Tibial nerve (tissue), 4 donors: ENCODE measurements around the gene UGGT2. TPM values are rescaled to one million over a fixed set of nuclear protein-coding genes. Genes with fewer than 3 reads are reported as not detected.

Experiments used
- DNase-seq, 2 donors: peaks; one replicate each; pipeline ENCODE4 v3.0.0-alpha.2; 2019; ENCODE audit warnings: low spot score in 2 of 2
- H3K27ac ChIP-seq, 4 donors: fragments of 200-600 bp; sonication (generic) in 3 of 4; one replicate each; pipeline ENCODE4 v1.5.1; 2017 to 2019; ENCODE audit warnings: mild to moderate bottlenecking in 1 of 4
- H3K27me3 ChIP-seq, 2 donors: fragments of 200-600 bp; sonication (generic) in 1 of 2; one replicate each; pipeline versions ENCODE4 v1.5.1 to v1.6.0; 2017 to 2019
- H3K36me3 ChIP-seq, 3 donors: fragments of 200-600 bp; sonication (generic); one replicate each; pipeline ENCODE4 v1.5.1; 2018 to 2019
- H3K4me1 ChIP-seq, 4 donors: fragments of 200-600 bp; sonication (generic) in 3 of 4; one replicate each; pipeline ENCODE4 v1.5.1; 2017 to 2019
- H3K4me3 ChIP-seq, 4 donors: fragments of 200-600 bp; sonication (generic) in 3 of 4; one replicate each; pipeline ENCODE4 v1.5.1; 2017 to 2019; ENCODE audit warnings: mild to moderate bottlenecking in 1 of 4, moderate library complexity in 1 of 4
- H3K9me3 ChIP-seq, 4 donors: fragments of 200-600 bp; sonication (generic) in 3 of 4; one replicate each; pipeline ENCODE4 v1.5.1; 2017 to 2019
- CTCF ChIP-seq, 5 experiments: fragments of 200-600 bp in 3 of 5; fragments of 450-650 bp in 2 of 5; sonication (generic) in 3 of 5; IDR thresholded peaks; one replicate each; pipeline ENCODE4 v1.5.1; 2016 to 2019; ENCODE audit warnings: antibody characterized with exemption in 5 of 5, mild to moderate bottlenecking in 3 of 5, moderate library complexity in 2 of 5
- EP300 ChIP-seq, 2 donors: sonication (generic); formaldehyde crosslinking; IDR thresholded peaks; one replicate each; pipeline ENCODE4 v1.6.1; 2017; ENCODE audit warnings: antibody characterized with exemption in 2 of 2, mild to moderate bottlenecking in 1 of 2
- POLR2A ChIP-seq, 2 donors: fragments of 450-650 bp; IDR thresholded peaks; one replicate each; pipeline ENCODE4 v1.6.1; 2017; ENCODE audit warnings: antibody characterized with exemption in 2 of 2, mild to moderate bottlenecking in 2 of 2, moderate library complexity in 2 of 2
- WGBS, 2 donors: methylation state at CpG; one replicate each; pipeline ENCODE4 v1.1.5; 2018; 5-methylcytosine and 5-hydroxymethylcytosine counted together
- total RNA-seq, 4 donors: library from RNA; depleted of rRNA; stranded (reverse); fragments of >200 nt; gene quantifications; one replicate each; pipeline ENCODE4 v1.1.0, GENCODE V29; 2016

The UGGT2 gene
- total RNA-seq, 4 donors from 2014 or later, result 47.7 to 62.4 (median 61.0) TPM

GRCh38 chr13:96020931-96021330, 32.3 kb downstream of the UGGT2 start:
- Histone ChIP-seq H3K4me1 (peaks cover 0 to 14% (median 0%) of the 10 kb centered on the region in 4 donors), H3K27me3 (no peaks in the 10 kb centered on the region), H3K9me3 (peaks cover 0 to 13% (median 2%) of the 10 kb centered on the region in 4 donors), H3K27ac (no peak overlapping the region), H3K36me3 (peaks cover 0 to 42% (median 0%) of the 10 kb centered on the region in 3 donors), H3K4me3 (no peak overlapping the region)
- no peak for TF ChIP-seq EP300 (IDR thresholded peaks at IDR 0.05)
- no peak for TF ChIP-seq POLR2A (IDR thresholded peaks at IDR 0.05)
- no peak for TF ChIP-seq CTCF (IDR thresholded peaks at IDR 0.05)
- 79 to 88% methylated on average over 2 of the region's 2 CpGs for WGBS, 2 donors
- DNase-seq, result no peak

GRCh38 chr13:96020155-96020575, 33.0 kb downstream of the UGGT2 start:
- peaks cover 0 to 18% (median 4%) of the 10 kb centered on the region in 4 donors for H3K9me3 ChIP-seq
- TF ChIP-seq CTCF (IDR thresholded peaks at IDR 0.05) (peak; percentile 34 to 52 (median 40)), EP300 (IDR thresholded peaks at IDR 0.05) (no peak)
- no peaks in the 10 kb centered on the region for H3K27me3 ChIP-seq
- H3K4me1 ChIP-seq, result peaks cover 0 to 6% (median 0%) of the 10 kb centered on the region in 4 donors
- H3K27ac ChIP-seq, result no peak overlapping the region
- H3K4me3 ChIP-seq, result no peak overlapping the region
- peaks cover 0 to 50% (median 0%) of the 10 kb centered on the region in 3 donors for H3K36me3 ChIP-seq
- 45 to 50% methylated on average over 3 of the region's 3 CpGs for WGBS, 2 donors
- DNase-seq, result peak in 1 of 2 donors; percentile 42

- Histone ChIP-seq H3K4me1 (no peaks in the 10 kb centered on the region), H3K27ac (no peak overlapping the region), H3K36me3 (peaks cover 0 to 55% (median 0%) of the 10 kb centered on the region in 3 donors), H3K4me3 (no peak overlapping the region), H3K9me3 (peaks cover 0 to 18% (median 4%) of the 10 kb centered on the region in 4 donors), H3K27me3 (no peaks in the 10 kb centered on the region)
- WGBS, 2 donors, result 93 to 96% methylated on average over 3 of the region's 3 CpGs
- TF ChIP-seq POLR2A (IDR thresholded peaks at IDR 0.05) (no peak), EP300 (IDR thresholded peaks at IDR 0.05) (no peak), CTCF (IDR thresholded peaks at IDR 0.05) (no peak)
- no peak for DNase-seq
These were observed 35.1 kb downstream of the UGGT2 start for GRCh38 chr13:96018135-96018534.

- H3K4me1 ChIP-seq, result no peaks in the 10 kb centered on the region
- 76 to 84% methylated on average over 1 of the region's 1 CpG for WGBS, 2 donors
- TF ChIP-seq CTCF (IDR thresholded peaks at IDR 0.05) (no peak), POLR2A (IDR thresholded peaks at IDR 0.05) (no peak), EP300 (IDR thresholded peaks at IDR 0.05) (no peak)
- no peak for DNase-seq
- H3K27ac ChIP-seq, result no peak overlapping the region
- no peaks in the 10 kb centered on the region for H3K27me3 ChIP-seq
- no peak overlapping the region for H3K4me3 ChIP-seq
- H3K36me3 ChIP-seq, result peaks cover 0 to 52% (median 0%) of the 10 kb centered on the region in 3 donors
- H3K9me3 ChIP-seq, result peaks cover 0 to 28% (median 6%) of the 10 kb centered on the region in 4 donors
These were observed 41.8 kb downstream of the UGGT2 start for GRCh38 chr13:96011291-96011872.

- no peaks in the 10 kb centered on the region for H3K4me1 ChIP-seq
- H3K4me3 ChIP-seq, result no peak overlapping the region
- H3K36me3 ChIP-seq, result peaks cover 0 to 35% (median 0%) of the 10 kb centered on the region in 3 donors
- no peaks in the 10 kb centered on the region for H3K27me3 ChIP-seq
- DNase-seq, result no peak
- TF ChIP-seq POLR2A (IDR thresholded peaks at IDR 0.05) (no peak), EP300 (IDR thresholded peaks at IDR 0.05) (no peak), CTCF (IDR thresholded peaks at IDR 0.05) (no peak)
- no peak overlapping the region for H3K27ac ChIP-seq
- peaks cover 0 to 18% (median 2%) of the 10 kb centered on the region in 4 donors for H3K9me3 ChIP-seq
These were observed 49.9 kb downstream of the UGGT2 start for GRCh38 chr13:96003304-96003703.
